Measurements from ENCODE around the gene CIB2. TPM values are rescaled to one million over a fixed set of nuclear protein-coding genes. Genes with fewer than 3 reads are reported as not detected.

Gene CIB2
- total RNA-seq, 1 experiment from 2014 or later, result 17.3 TPM

- no peak for TF ChIP-seq SIN3A (IDR thresholded peaks at IDR 0.05; ENCODE audit: low read depth)
Measured at GRCh38 chr15:78055919-78056713, 75.1 kb downstream of the CIB2 start (continued).

DNA sequence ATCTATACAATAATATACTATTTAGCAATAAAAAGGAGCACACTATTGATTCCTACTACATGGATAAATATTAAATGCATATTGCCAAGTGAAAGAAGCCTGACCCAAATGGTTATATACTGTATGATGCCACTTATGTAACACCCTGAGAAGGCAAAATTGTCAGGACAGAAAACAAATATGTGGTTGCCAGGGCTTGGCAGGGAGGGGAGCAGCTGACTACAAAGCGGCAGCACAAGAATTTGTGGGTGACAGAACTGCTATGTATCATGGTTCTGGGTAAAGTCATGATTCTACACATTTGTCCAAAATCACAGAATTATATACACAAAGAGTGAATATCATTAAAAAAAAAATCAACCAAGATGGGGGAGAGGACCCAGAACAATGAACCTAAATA is 76.3 kb downstream of the CIB2 start:
- H3K4me1 ChIP-seq (ENCODE audit: control insufficient read depth in 1 of 2, insufficient read depth in 2 of 2, low read length in 2 of 2), result peaks cover 17 to 31% of the 10 kb centered on the region in 2 experiments
- H4K20me1 ChIP-seq (ENCODE audit: insufficient read depth), result no peaks in the 10 kb centered on the region
- RAD21 ChIA-PET (ENCODE audit: low non-redundant PET in 1 of 2, low total read pairs in 2 of 2, uncharacterized antibody in 2 of 2, unreplicated experiment in 2 of 2), result no interaction called here
- no peaks in the 10 kb centered on the region for H3K9me2 ChIP-seq (ENCODE audit: insufficient read depth)
- H3K4me2 ChIP-seq (ENCODE audit: low read length), result no peak overlapping the region
- no TSS peak for BruUV-seq (replicated peaks)
- POLR2A ChIA-PET, result no interaction called here
- H3K4me3 ChIP-seq (replicated peaks in 1 of 2; ENCODE audit: low read depth in 1 of 2, low read length in 2 of 2), result no peak overlapping the region
- no peaks in the 10 kb centered on the region for H3K36me3 ChIP-seq (ENCODE audit: control insufficient read depth in 1 of 2, insufficient read depth in 2 of 2, low read length in 2 of 2)
- CTCF ChIA-PET, result no interaction called here
- TF ChIP-seq TCF7L2 (IDR thresholded peaks at IDR 0.05; ENCODE audit: borderline replicate concordance, extremely low read depth, insufficient read depth, insufficient read length) (no peak), YY1 (IDR thresholded peaks at IDR 0.05; ENCODE audit: extremely low read depth, insufficient replicate concordance, low read depth, low read length) (no peak)
- no peaks in the 10 kb centered on the region for H3K27me3 ChIP-seq (ENCODE audit: insufficient read depth, low read length)
- H3K9ac ChIP-seq (ENCODE audit: low read length), result no peak overlapping the region
- no peaks in the 10 kb centered on the region; the same call in 1 of the 2 replicates for H3K79me2 ChIP-seq (ENCODE audit: insufficient read depth, low read length)
- H3K27ac ChIP-seq (ENCODE audit: low read depth, low read length), result no peak overlapping the region
- intact Hi-C loops (cut with micrococcal nuclease), result no loop called here
- H3K9me3 ChIP-seq (ENCODE audit: control insufficient read depth in 1 of 2, insufficient read depth in 1 of 2, low read depth in 1 of 2, low read length in 2 of 2), result no peaks in the 10 kb centered on the region
- DNase-seq (ENCODE audit: low read depth, low spot score) (no peak), ATAC-seq (no peak)
- no peak overlapping the region for H2AFZ ChIP-seq (ENCODE audit: low read depth, low read length, poor library complexity, severe bottlenecking)

Other genes starting within 250 kb of the CIB2 start
- gene TBC1D2B, start 53.7 kb downstream of the CIB2 start, total RNA-seq (2021; ENCODE audit: unreplicated experiment), result 16.6 TPM
- gene SH2D7, start 38.9 kb downstream of the CIB2 start, total RNA-seq (2021; ENCODE audit: unreplicated experiment), result not detected
- gene IDH3A, start 17.9 kb upstream of the CIB2 start, total RNA-seq (2021; ENCODE audit: unreplicated experiment), result 115 TPM
- 0.71 TPM for gene ACSBG1, start 103.1 kb upstream of the CIB2 start, total RNA-seq (2021; ENCODE audit: unreplicated experiment)
- 66.6 TPM for gene DNAJA4, start 133.1 kb upstream of the CIB2 start, total RNA-seq (2021; ENCODE audit: unreplicated experiment)
- 57.1 TPM for gene SKIC8, start 168.2 kb upstream of the CIB2 start, total RNA-seq (2021; ENCODE audit: unreplicated experiment)
- gene CRABP1, start 208.9 kb upstream of the CIB2 start, total RNA-seq (2021; ENCODE audit: unreplicated experiment), result 0.47 TPM

Measured in HCT116 (cell line).